Measurements from ENCODE around the gene NUP160. TPM values are rescaled to one million over a fixed set of nuclear protein-coding genes. Genes with fewer than 3 reads are reported as not detected.

Gene NUP160
- total and polyA plus RNA-seq, 10 of the 15 experiments (the other 5 are each of a cell fraction or from before 2014, with no cell fraction given): 24.0 to 87.6 (median 54.6) TPM

GRCh38 chr11:47861728-47862127, 13.6 kb upstream of the NUP160 start:
- ChIA-PET SMC1A (ENCODE audit: uncharacterized antibody, unreplicated experiment) (no interaction called here), RAD21 (ENCODE audit: unreplicated experiment) (interaction anchor here (1.2 kb wide), 1 partner anchor 8 kb away, joined by 7 read pairs; no protein-coding TSS in a partner anchor), POLR2A (no interaction called here), CTCF (interaction anchor here (0.6 to 1.5 kb wide), 3 partner anchors 9 to 330 kb away, joined by 3 to 4 read pairs (median 3); no protein-coding TSS in a partner anchor)
- in situ Hi-C loops (cut with MboI): no loop called here
- BruUV-seq (replicated peaks): no TSS peak
- WGBS (ENCODE audit: insufficient coverage, insufficient replicate concordance, low lambda C conversion rate, missing lambda C conversion rate): 47% methylated on average over 4 of the region's 4 CpGs
- intact Hi-C loops (cut with micrococcal nuclease; ENCODE audit: unreplicated experiment): no loop called here
- Histone ChIP-seq H3K27ac (ENCODE audit: control insufficient read depth, insufficient read depth) (peak overlapping the region; percentile 67), H3K27me3 (replicated peaks in 1 of 2; ENCODE audit: control insufficient read depth in 2 of 2, insufficient read depth in 2 of 2, low read length in 1 of 2) (no peaks in the 10 kb centered on the region), H3K4me3 (no peak overlapping the region), H3K9me3 (replicated peaks; ENCODE audit: control insufficient read depth, insufficient read depth, low read length) (no peaks in the 10 kb centered on the region), H2AFZ (ENCODE audit: control insufficient read depth, low read depth, low read length) (peak overlapping the region; percentile 70), H3K36me3 (ENCODE audit: control insufficient read depth in 2 of 2, insufficient read depth in 2 of 2, low read length in 1 of 2) (no peaks in the 10 kb centered on the region), H3K4me2 (ENCODE audit: control insufficient read depth, insufficient read depth) (peak overlapping the region; percentile 41), H3K9ac (ENCODE audit: control insufficient read depth, insufficient read depth, low read length) (no peak overlapping the region), H4K20me1 (ENCODE audit: control insufficient read depth, insufficient read depth) (no peaks in the 10 kb centered on the region), H3K79me2 (ENCODE audit: control insufficient read depth, insufficient read depth, low read length) (no peaks in the 10 kb centered on the region), H3K4me1 (ENCODE audit: control insufficient read depth, insufficient read depth, low read length) (peaks cover 60% of the 10 kb centered on the region)
- ATAC-seq (peak; percentile 36), FAIRE-seq (no peak), DNase-seq (ENCODE audit: low read depth, low spot score) (no peak)
- TF ChIP-seq ZNF592 (IDR thresholded peaks at IDR 0.05) (no peak), SREBF1 (IDR thresholded peaks at IDR 0.05; ENCODE audit: low read length) (no peak), JUNB (IDR thresholded peaks at IDR 0.05) (no peak), EP300 (IDR thresholded peaks at IDR 0.05; ENCODE audit: borderline replicate concordance in 1 of 2, control insufficient read depth in 1 of 2, low read depth in 2 of 2, low read length in 2 of 2) (no peak), MXI1 (IDR thresholded peaks at IDR 0.05; ENCODE audit: low read depth, low read length) (no peak), CUX1 (IDR thresholded peaks at IDR 0.05; ENCODE audit: insufficient replicate concordance, low read depth, low read length) (no peak), EED (IDR thresholded peaks at IDR 0.05; ENCODE audit: low read depth) (no peak)
- TF ChIP-seq, protein P1, sequence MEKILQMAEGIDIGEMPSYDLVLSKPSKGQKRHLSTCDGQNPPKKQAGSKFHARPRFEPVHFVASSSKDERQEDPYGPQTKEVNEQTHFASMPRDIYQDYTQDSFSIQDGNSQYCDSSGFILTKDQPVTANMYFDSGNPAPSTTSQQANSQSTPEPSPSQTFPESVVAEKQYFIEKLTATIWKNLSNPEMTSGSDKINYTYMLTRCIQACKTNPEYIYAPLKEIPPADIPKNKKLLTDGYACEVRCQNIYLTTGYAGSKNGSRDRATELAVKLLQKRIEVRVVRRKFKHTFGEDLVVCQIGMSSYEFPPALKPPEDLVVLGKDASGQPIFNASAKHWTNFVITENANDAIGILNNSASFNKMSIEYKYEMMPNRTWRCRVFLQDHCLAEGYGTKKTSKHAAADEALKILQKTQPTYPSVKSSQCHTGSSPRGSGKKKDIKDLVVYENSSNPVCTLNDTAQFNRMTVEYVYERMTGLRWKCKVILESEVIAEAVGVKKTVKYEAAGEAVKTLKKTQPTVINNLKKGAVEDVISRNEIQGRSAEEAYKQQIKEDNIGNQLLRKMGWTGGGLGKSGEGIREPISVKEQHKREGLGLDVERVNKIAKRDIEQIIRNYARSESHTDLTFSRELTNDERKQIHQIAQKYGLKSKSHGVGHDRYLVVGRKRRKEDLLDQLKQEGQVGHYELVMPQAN (conservative IDR thresholded peaks at IDR 0.05): no peak
- TF ChIP-seq, protein P2, sequence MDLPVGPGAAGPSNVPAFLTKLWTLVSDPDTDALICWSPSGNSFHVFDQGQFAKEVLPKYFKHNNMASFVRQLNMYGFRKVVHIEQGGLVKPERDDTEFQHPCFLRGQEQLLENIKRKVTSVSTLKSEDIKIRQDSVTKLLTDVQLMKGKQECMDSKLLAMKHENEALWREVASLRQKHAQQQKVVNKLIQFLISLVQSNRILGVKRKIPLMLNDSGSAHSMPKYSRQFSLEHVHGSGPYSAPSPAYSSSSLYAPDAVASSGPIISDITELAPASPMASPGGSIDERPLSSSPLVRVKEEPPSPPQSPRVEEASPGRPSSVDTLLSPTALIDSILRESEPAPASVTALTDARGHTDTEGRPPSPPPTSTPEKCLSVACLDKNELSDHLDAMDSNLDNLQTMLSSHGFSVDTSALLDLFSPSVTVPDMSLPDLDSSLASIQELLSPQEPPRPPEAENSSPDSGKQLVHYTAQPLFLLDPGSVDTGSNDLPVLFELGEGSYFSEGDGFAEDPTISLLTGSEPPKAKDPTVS (IDR thresholded peaks at IDR 0.05; ENCODE audit: low read depth, low read length): no peak

Data from GM12878 (cell line).